HL-60/S4 (cell line): ENCODE results near the gene GPR183.

Source experiments
- in situ Hi-C: fragments of 300-500 bp; cut with MboI; formaldehyde crosslinking; loops from 2 replicates; pipeline ENCODE4 v1.14.3; 2022; ENCODE audit warnings: low sequenced_read_pairs

GPR183 gene

GRCh38 chr13:99313501-99313900 is 6.3 kb upstream of the GPR183 start:
- in situ Hi-C loops = no loop called here

- in situ Hi-C loops = no loop called here
These were observed 5.3 kb upstream of the GPR183 start for GRCh38 chr13:99312493-99312883.

- in situ Hi-C loops = no loop called here
These were observed 4.7 kb upstream of the GPR183 start for GRCh38 chr13:99311748-99312492.

- in situ Hi-C loops = no loop called here
These were observed 3.9 kb upstream of the GPR183 start for GRCh38 chr13:99311137-99311536.

GRCh38 chr13:99310382-99311031 is 3.3 kb upstream of the GPR183 start:
- in situ Hi-C loops = no loop called here

- in situ Hi-C loops = no loop called here
These were observed 1.4 kb upstream of the GPR183 start for GRCh38 chr13:99308471-99309087.

- in situ Hi-C loops = no loop called here
These were observed 595 bp upstream of the GPR183 start for GRCh38 chr13:99307648-99308339.

GRCh38 chr13:99305566-99305965 is 1.6 kb downstream of the GPR183 start:
- in situ Hi-C loops = no loop called here

GRCh38 chr13:99305158-99305557 is 2.0 kb downstream of the GPR183 start:
- in situ Hi-C loops = no loop called here

- in situ Hi-C loops = no loop called here
These were observed 2.7 kb downstream of the GPR183 start for GRCh38 chr13:99304541-99304940.

GRCh38 chr13:99303863-99304521 is 3.2 kb downstream of the GPR183 start:
- in situ Hi-C loops = no loop called here

- in situ Hi-C loops = no loop called here
These were observed 4.3 kb downstream of the GPR183 start for GRCh38 chr13:99302637-99303505.

- in situ Hi-C loops = no loop called here
These were observed 5.1 kb downstream of the GPR183 start for GRCh38 chr13:99301913-99302636.

- in situ Hi-C loops = no loop called here
These were observed 6.0 kb downstream of the GPR183 start for GRCh38 chr13:99301056-99301838.

GRCh38 chr13:99299920-99300341 is 7.3 kb downstream of the GPR183 start:
- in situ Hi-C loops = no loop called here

- in situ Hi-C loops = no loop called here
These were observed 7.8 kb downstream of the GPR183 start for GRCh38 chr13:99299256-99299919.

GRCh38 chr13:99298056-99298455 is 9.1 kb downstream of the GPR183 start:
- in situ Hi-C loops = no loop called here

GRCh38 chr13:99297331-99297730 is 9.9 kb downstream of the GPR183 start:
- in situ Hi-C loops = no loop called here
